Ishikawa (cell line): ENCODE results near the gene ZNF219.

Experiments
- CEBPB ChIP-seq: IDR thresholded peaks from 2 replicates; pipeline ENCODE4 v1.6.1; 2012
- EGR1 ChIP-seq: IDR thresholded peaks from 2 replicates; pipeline ENCODE4 v1.6.1; 2012
- FOXM1 ChIP-seq: IDR thresholded peaks from 2 replicates; pipeline ENCODE4 v1.6.1; 2012; ENCODE audit warnings: low read depth, borderline replicate concordance
- RAD21 ChIP-seq: IDR thresholded peaks from 2 replicates; pipeline ENCODE4 v1.6.1; 2012; ENCODE audit warnings: low read depth
- TAF1 ChIP-seq: IDR thresholded peaks from 2 replicates; pipeline ENCODE4 v1.6.1; 2012; ENCODE audit warnings: low read depth, mild to moderate bottlenecking
- YY1 ChIP-seq: IDR thresholded peaks from 2 replicates; pipeline ENCODE4 v1.6.1; 2012; ENCODE audit warnings: low read depth

- no peak for TF ChIP-seq EGR1
- no peak for TF ChIP-seq YY1
- TF ChIP-seq FOXM1 = no peak
- TF ChIP-seq RAD21 = no peak
- no peak; the same call in 1 of the 2 replicates for TF ChIP-seq TAF1
- TF ChIP-seq CEBPB = no peak
These were observed at the start of gene ZNF219 for GRCh38 chr14:21098076-21098891.
